Smooth muscle cell of trachea (primary cell): ENCODE data around the gene AP2S1. TPM values are rescaled to one million over a fixed set of nuclear protein-coding genes. Genes with fewer than 3 reads are reported as not detected.

ENCODE experiments used
- total RNA-seq: library from RNA; depleted of rRNA; stranded (reverse); fragments of >200 nt; gene quantifications from 2 replicates; pipeline ENCODE4 v1.2.1, GENCODE V29; 2014

The AP2S1 gene
- 169 and 172 TPM in 2 replicates for total RNA-seq

GRCh38 chr19:46850228-46851203 is at the start of gene AP2S1:
TSS of gene AP2S1 (minus strand) at chr19:46850846. CDS start at chr19:46850766, 80 bp downstream.

GRCh38 chr19:46860846-46861690 is 10.4 kb upstream of the AP2S1 start, which contains the start of gene ARHGAP35:
TSS of gene ARHGAP35 (plus strand) at chr19:46860997. CDS start at chr19:46918676, 57,679 bp downstream.

GRCh38 chr19:46788262-46788967 is 62.2 kb downstream of the AP2S1 start, which contains the start of gene SLC1A5:
TSS of gene SLC1A5 (minus strand) at chr19:46788594. CDS start at chr19:46787965, 629 bp downstream.

Other genes starting within 250 kb of the AP2S1 start
- gene CALM3, start 249.5 kb downstream of the AP2S1 start, total RNA-seq, result 245 and 374 TPM in 2 replicates
- gene PTGIR, start 225.8 kb downstream of the AP2S1 start, total RNA-seq, result 2.9 and 6.8 TPM in 2 replicates
- not detected in 2 replicates for gene GNG8, start 214.6 kb downstream of the AP2S1 start, total RNA-seq
- 6.5 and 15.5 TPM in 2 replicates for gene DACT3, start 189.7 kb downstream of the AP2S1 start, total RNA-seq
- 17.4 and 23.0 TPM in 2 replicates for gene PRKD2, start 133.7 kb downstream of the AP2S1 start, total RNA-seq
- gene FKRP, start 104.8 kb downstream of the AP2S1 start, total RNA-seq, result 19.2 and 29.4 TPM in 2 replicates
- gene STRN4, start 104.4 kb downstream of the AP2S1 start, total RNA-seq, result 44.2 and 97.3 TPM in 2 replicates
- gene SLC1A5, start 62.3 kb downstream of the AP2S1 start, total RNA-seq, result 126 and 275 TPM in 2 replicates
- 44.7 and 49.3 TPM in 2 replicates for gene ARHGAP35, start 10.2 kb upstream of the AP2S1 start, total RNA-seq
- 0.83 TPM in 1 of 2 replicates, not detected in the other for gene NPAS1, start 169.0 kb upstream of the AP2S1 start, total RNA-seq
- 12.7 and 38.3 TPM in 2 replicates for gene TMEM160, start 197.8 kb upstream of the AP2S1 start, total RNA-seq